Prostate gland (tissue), 2 donors: Measurements from ENCODE around the gene SDHC. TPM values are rescaled to one million over a fixed set of nuclear protein-coding genes. Genes with fewer than 3 reads are reported as not detected.

Source experiments
- DNase-seq: peaks from one replicate; pipeline ENCODE4 v3.0.0-alpha.2; 2019; ENCODE audit warnings: low spot score
- H3K27ac ChIP-seq, 2 donors: fragments of 200-600 bp; sonication (generic); 2 replicates each; pipeline ENCODE4 v1.5.1; 2017 to 2019
- H3K27me3 ChIP-seq: fragments of 200-600 bp; sonication (generic); replicated peaks from 2 replicates; pipeline ENCODE4 v1.5.1; 2019; ENCODE audit not compliant: insufficient read depth
- H3K36me3 ChIP-seq, 2 donors: fragments of 200-600 bp; sonication (generic); 1 replicate in 1 of 2; 2 replicates in 1 of 2; pipeline versions ENCODE4 v1.5.1 to v1.8.1; 2017 to 2019
- H3K4me1 ChIP-seq: fragments of 200-600 bp; sonication (generic); replicated peaks from 2 replicates; pipeline ENCODE4 v1.5.1; 2019
- H3K4me3 ChIP-seq, 2 donors: fragments of 200-600 bp; sonication (generic); 2 replicates each; pipeline ENCODE4 v1.5.1; 2017 to 2019
- H3K9me3 ChIP-seq: fragments of 200-600 bp; sonication (generic); 2 replicates; pipeline ENCODE4 v1.5.1; 2017
- POLR2A ChIP-seq: fragments of 450-650 bp; IDR thresholded peaks from one replicate; pipeline ENCODE4 v1.6.1; 2016; ENCODE audit warnings: antibody characterized with exemption, mild to moderate bottlenecking
- POLR2AphosphoS5 ChIP-seq: sonication (generic); formaldehyde crosslinking; IDR thresholded peaks from one replicate; pipeline ENCODE4 v1.6.1; 2017; ENCODE audit warnings: antibody characterized with exemption
- WGBS: methylation state at CpG from one replicate; pipeline ENCODE4 v1.1.5; 2018; 5-methylcytosine and 5-hydroxymethylcytosine counted together
- intact Hi-C: fragments of 100-400 bp; cut with DNase I; formaldehyde crosslinking; loops from one replicate; pipeline ENCODE4 v1.14.2; 2022
- total RNA-seq, 2 donors: library from RNA; depleted of rRNA; stranded (reverse); fragments of >200 nt; gene quantifications; one replicate each; pipeline ENCODE4 v1.1.0, GENCODE V29; 2016
- TF ChIP-seq, protein P1 (sequence below), 4 experiments: fragments of 200-600 bp in 2 of 4; fragments of 450-650 bp in 2 of 4; sonication (generic) in 2 of 4; IDR thresholded peaks; 1 replicate in 3 of 4; 2 replicates in 1 of 4; pipeline ENCODE4 v1.5.1; 2016 to 2019; ENCODE audit warnings: antibody characterized with exemption in 4 of 4, mild to moderate bottlenecking in 2 of 4, moderate library complexity in 2 of 4

The SDHC gene
- total RNA-seq, 2 donors from 2014 or later, result 59.0 to 107 TPM

GRCh38 chr1:161299347-161299746, 14.8 kb upstream of the SDHC start:
- H3K9me3 ChIP-seq, result no peaks in the 10 kb centered on the region
- no peaks in the 10 kb centered on the region for H3K27me3 ChIP-seq
- intact Hi-C loops, result no loop called here
- no peaks in the 10 kb centered on the region for H3K36me3 ChIP-seq
- no peak for DNase-seq
- H3K27ac ChIP-seq, result no peak overlapping the region
- no peak for TF ChIP-seq POLR2AphosphoS5
- no peak for TF ChIP-seq POLR2A
- TF ChIP-seq, protein P1, sequence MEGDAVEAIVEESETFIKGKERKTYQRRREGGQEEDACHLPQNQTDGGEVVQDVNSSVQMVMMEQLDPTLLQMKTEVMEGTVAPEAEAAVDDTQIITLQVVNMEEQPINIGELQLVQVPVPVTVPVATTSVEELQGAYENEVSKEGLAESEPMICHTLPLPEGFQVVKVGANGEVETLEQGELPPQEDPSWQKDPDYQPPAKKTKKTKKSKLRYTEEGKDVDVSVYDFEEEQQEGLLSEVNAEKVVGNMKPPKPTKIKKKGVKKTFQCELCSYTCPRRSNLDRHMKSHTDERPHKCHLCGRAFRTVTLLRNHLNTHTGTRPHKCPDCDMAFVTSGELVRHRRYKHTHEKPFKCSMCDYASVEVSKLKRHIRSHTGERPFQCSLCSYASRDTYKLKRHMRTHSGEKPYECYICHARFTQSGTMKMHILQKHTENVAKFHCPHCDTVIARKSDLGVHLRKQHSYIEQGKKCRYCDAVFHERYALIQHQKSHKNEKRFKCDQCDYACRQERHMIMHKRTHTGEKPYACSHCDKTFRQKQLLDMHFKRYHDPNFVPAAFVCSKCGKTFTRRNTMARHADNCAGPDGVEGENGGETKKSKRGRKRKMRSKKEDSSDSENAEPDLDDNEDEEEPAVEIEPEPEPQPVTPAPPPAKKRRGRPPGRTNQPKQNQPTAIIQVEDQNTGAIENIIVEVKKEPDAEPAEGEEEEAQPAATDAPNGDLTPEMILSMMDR (IDR thresholded peaks at IDR 0.05), result no peak
- H3K4me1 ChIP-seq, result no peaks in the 10 kb centered on the region
- 70% methylated on average over 9 of the region's 9 CpGs for WGBS
- no peak overlapping the region for H3K4me3 ChIP-seq

GRCh38 chr1:161300478-161300877, 13.7 kb upstream of the SDHC start:
- H3K4me3 ChIP-seq, result no peak overlapping the region
- no peaks in the 10 kb centered on the region for H3K36me3 ChIP-seq
- H3K27ac ChIP-seq, result no peak overlapping the region
- WGBS, result 90% methylated on average over 4 of the region's 4 CpGs
- DNase-seq, result no peak
- H3K4me1 ChIP-seq, result peaks cover 6% of the 10 kb centered on the region
- intact Hi-C loops, result no loop called here
- no peaks in the 10 kb centered on the region for H3K27me3 ChIP-seq
- TF ChIP-seq POLR2AphosphoS5 (no peak), POLR2A (no peak)
- TF ChIP-seq, protein P1 (IDR thresholded peaks at IDR 0.05), result no peak
- no peaks in the 10 kb centered on the region for H3K9me3 ChIP-seq

- DNase-seq, result no peak
- H3K4me3 ChIP-seq, result peak overlapping the region; percentile 59 to 67
- intact Hi-C loops, result no loop called here
- H3K27me3 ChIP-seq, result no peaks in the 10 kb centered on the region
- peak overlapping the region; percentile 33 to 54 for H3K27ac ChIP-seq
- TF ChIP-seq POLR2A (no peak), POLR2AphosphoS5 (no peak)
- TF ChIP-seq, protein P1 (IDR thresholded peaks at IDR 0.05), result no peak
- peaks cover 6% of the 10 kb centered on the region for H3K4me1 ChIP-seq
- no peaks in the 10 kb centered on the region for H3K9me3 ChIP-seq
- H3K36me3 ChIP-seq, result no peaks in the 10 kb centered on the region
- WGBS, result 9% methylated on average over 17 of the region's 17 CpGs
Observed at GRCh38 chr1:161304927-161305866, 9.0 kb upstream of the SDHC start.

- WGBS, result under 1% methylated on average over 31 of the region's 31 CpGs
- no peaks in the 10 kb centered on the region for H3K9me3 ChIP-seq
Observed at GRCh38 chr1:161305867-161306519, 8.2 kb upstream of the SDHC start.

More at GRCh38 chr1:161305867-161306519, 8.2 kb upstream of the SDHC start:
- intact Hi-C loops, result no loop called here
- Histone ChIP-seq H3K27me3 (no peaks in the 10 kb centered on the region), H3K27ac (peak overlapping the region; percentile 33 to 54), H3K36me3 (no peaks in the 10 kb centered on the region), H3K4me1 (peaks cover 6% of the 10 kb centered on the region), H3K4me3 (peak overlapping the region; percentile 59 to 67)
- peak; percentile 83 for DNase-seq
- TF ChIP-seq POLR2A, result peak; percentile 57
- peak; percentile 87 for TF ChIP-seq POLR2AphosphoS5
- TF ChIP-seq, protein P1 (IDR thresholded peaks at IDR 0.05), result peak in 2 of 4 experiments; percentile 29 to 39
